Gastrocnemius medialis (tissue), 4 donors: Measurements from ENCODE around the gene ARHGAP12.

Experiments used
- CTCF ChIP-seq, 5 experiments: fragments of 450-650 bp in 3 of 5; fragments of 200-600 bp in 2 of 5; sonication (generic) in 2 of 5; IDR thresholded peaks in 4 of 5; conservative IDR thresholded peaks in 1 of 5; 1 replicate in 4 of 5; 2 replicates in 1 of 5; pipeline ENCODE4 v1.5.1; 2016 to 2019; ENCODE audit warnings: antibody characterized with exemption in 5 of 5, mild to moderate bottlenecking in 3 of 5, moderate library complexity in 3 of 5
- POLR2A ChIP-seq, 2 donors: fragments of 450-650 bp; IDR thresholded peaks; one replicate each; pipeline ENCODE4 v1.6.1; 2017; ENCODE audit warnings: antibody characterized with exemption in 2 of 2, mild to moderate bottlenecking in 2 of 2, moderate library complexity in 2 of 2

DNA sequence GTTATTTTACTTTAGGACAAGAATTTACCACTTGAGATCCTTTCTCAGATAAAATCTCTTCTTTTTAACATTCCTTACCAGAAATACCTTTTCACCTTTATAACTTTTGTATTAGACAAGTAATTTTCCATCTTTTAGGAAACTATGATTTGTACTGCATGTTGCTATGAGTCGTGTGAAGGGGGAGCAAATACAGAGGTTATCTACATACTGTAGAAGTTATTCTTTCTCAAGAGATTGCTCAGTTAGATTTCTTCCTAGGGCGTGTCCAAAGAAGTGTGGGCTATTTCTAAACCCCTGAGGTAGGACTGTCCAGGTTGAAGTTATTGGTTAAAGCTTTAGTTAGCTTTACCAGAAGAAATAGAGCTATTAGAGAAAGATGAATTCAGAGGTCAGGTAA lies 30.2 kb upstream of the ARHGAP12 start:
- TF ChIP-seq CTCF (IDR thresholded peaks at IDR 0.05 in 4 of 5, conservative IDR thresholded peaks at IDR 0.05 in 1 of 5): no peak
- TF ChIP-seq POLR2A (IDR thresholded peaks at IDR 0.05): no peak
